K562 (cell line): ENCODE measurements around the gene NRN1. TPM values are rescaled to one million over a fixed set of nuclear protein-coding genes. Genes with fewer than 3 reads are reported as not detected.
A peak's percentile ranks its signal among the peaks of the same experiment; 100 is the strongest.

Source experiments
- ATAC-seq: fragments of 200-7000 bp; cut with Tn5 transposase; 3 replicates; pipeline ENCODE4 v1.9.1; 2020; ENCODE audit warnings: moderate library complexity
- BruUV-seq: library from RNA; stranded (reverse); fragments of 400-500 nt; replicated peaks from 2 replicates; lab custom pipeline; 2021; lab: Mats Ljungman, UMichigan
- CTCF ChIA-PET: fragments of 300-600 bp; formaldehyde crosslinking; extraction: SDS; loops from one replicate; lab custom pipeline; 2021; ENCODE audit warnings: low intra/inter-chr PET ratio; lab: Yijun Ruan, JAX
- POLR2A ChIA-PET: fragments of 300-600, 350-650 bp; sonication (Branson Sonifier 250); formaldehyde crosslinking; extraction: SDS; loops from one replicate; lab custom pipeline; 2021; ENCODE audit warnings: antibody characterized with exemption, inconsistent platforms; lab: Yijun Ruan, JAX
- DNase-seq, 4 experiments: peaks; one replicate each; pipeline versions ENCODE4 v3.0.0 to v3.0.0-alpha.2; 2011 to 2018; ENCODE audit warnings: low spot score in 3 of 4, mixed read lengths in 3 of 4; ENCODE audit errors: extremely low read depth in 1 of 4
- FAIRE-seq: peaks from 2 replicates; lab custom pipeline; 2011; peaks lifted over from hg19 to GRCh38; lab: Jason Lieb, UNC
- H2AFZ ChIP-seq: 2 replicates; pipeline ENCODE4 v1.6.0; 2011; ENCODE audit warnings: low read depth, low read length, control low read depth, inconsistent platforms
- H3K27ac ChIP-seq: fragments of 200-600 bp; 3 replicates; pipeline ENCODE4 v1.8.0; 2011; ENCODE audit warnings: low read depth, mild to moderate bottlenecking, control low read depth, inconsistent platforms, low read length, moderate library complexity, mixed read lengths; ENCODE audit errors: extremely low read depth
- H3K27me3 ChIP-seq, 2 experiments: fragments of 300-600 bp in 1 of 2; 2 replicates in 1 of 2; 3 replicates in 1 of 2; pipeline versions ENCODE4 v1.6.0 to v1.8.0; 2011; ENCODE audit warnings: inconsistent platforms in 2 of 2, low read length in 2 of 2, mild to moderate bottlenecking in 1 of 2, mixed read lengths in 1 of 2, moderate library complexity in 1 of 2; ENCODE audit not compliant: control insufficient read depth in 2 of 2, insufficient read depth in 2 of 2
- H3K36me3 ChIP-seq: fragments of 300-600 bp; 3 replicates; pipeline ENCODE4 v1.8.0; 2011; ENCODE audit warnings: mild to moderate bottlenecking, low read length, inconsistent platforms; ENCODE audit not compliant: control insufficient read depth, insufficient read depth
- H3K4me1 ChIP-seq, 2 experiments: fragments of 200-600 bp in 1 of 2; replicated peaks in 1 of 2; 2 replicates in 1 of 2; 3 replicates in 1 of 2; pipeline versions ENCODE4 v1.5.1 to v1.8.0; 2011; ENCODE audit warnings: inconsistent platforms in 2 of 2, low read length in 2 of 2, mild to moderate bottlenecking in 1 of 2, mixed read lengths in 1 of 2, moderate library complexity in 1 of 2; ENCODE audit not compliant: control insufficient read depth in 2 of 2, insufficient read depth in 2 of 2
- H3K4me2 ChIP-seq: 2 replicates; pipeline ENCODE4 v1.6.1; 2011; ENCODE audit warnings: low read length, control low read depth, inconsistent platforms, mixed read lengths; ENCODE audit not compliant: insufficient read depth
- H3K4me3 ChIP-seq: fragments of 200-600 bp; sonication (generic), shearing (Covaris generic); 2 replicates; pipeline ENCODE4 v1.5.1; 2016; ENCODE audit warnings: control low read depth, inconsistent platforms
- H3K79me2 ChIP-seq: fragments of 200-600 bp; 3 replicates; pipeline ENCODE4 v1.8.0; 2011; ENCODE audit warnings: low read length, inconsistent platforms; ENCODE audit not compliant: control insufficient read depth, insufficient read depth
- H3K9ac ChIP-seq, 2 experiments: 2 replicates each; pipeline versions ENCODE4 v1.6.0 to v1.6.1; 2011; ENCODE audit warnings: low read depth in 2 of 2, low read length in 2 of 2, control low read depth in 1 of 2, inconsistent platforms in 1 of 2, mild to moderate bottlenecking in 1 of 2, mixed read lengths in 1 of 2; ENCODE audit not compliant: insufficient read depth in 1 of 2
- H3K9me1 ChIP-seq: one replicate; pipeline ENCODE4 v1.6.0; 2011; ENCODE audit warnings: inconsistent platforms, mild to moderate bottlenecking, low read length, moderate library complexity; ENCODE audit not compliant: control insufficient read depth, insufficient read depth
- H3K9me3 ChIP-seq: replicated peaks from 2 replicates; pipeline ENCODE4 v1.5.1; 2011; ENCODE audit warnings: low read depth, low read length, inconsistent platforms; ENCODE audit not compliant: control insufficient read depth, insufficient read depth
- H4K20me1 ChIP-seq: replicated peaks from 2 replicates; pipeline ENCODE4 v1.6.1; 2011; ENCODE audit warnings: low read length, inconsistent platforms, mixed read lengths; ENCODE audit not compliant: control insufficient read depth, insufficient read depth
- BRD9 ChIP-seq: fragments of 450-650 bp; IDR thresholded peaks from 2 replicates; pipeline ENCODE4 v1.6.1; 2018; ENCODE audit warnings: low read depth; ENCODE audit not compliant: partially characterized antibody
- CXXC5 ChIP-seq: fragments of 250-450 bp; sonication (Bioruptor Pico); IDR thresholded peaks from 2 replicates; pipeline ENCODE4 v1.8.0; 2022; ENCODE audit warnings: inconsistent platforms, mild to moderate bottlenecking, moderate library complexity
- ESRRA ChIP-seq: fragments of 450-650 bp; IDR thresholded peaks from 2 replicates; pipeline ENCODE4 v1.6.1; 2014; ENCODE audit warnings: low read depth, mild to moderate bottlenecking, moderate library complexity, borderline replicate concordance
- FOXK2 ChIP-seq, 2 experiments: fragments of 450-650 bp; IDR thresholded peaks in 1 of 2; conservative IDR thresholded peaks in 1 of 2; 2 replicates each; pipeline ENCODE4 v1.6.1; 2016; ENCODE audit warnings: low read depth in 2 of 2, mild to moderate bottlenecking in 1 of 2
- KLF6 ChIP-seq: fragments of 250-450 bp; sonication (Bioruptor Pico); IDR thresholded peaks from 2 replicates; pipeline ENCODE4 v1.4.0; 2020; ENCODE audit warnings: mild to moderate bottlenecking, moderate library complexity, borderline replicate concordance
- NFIX ChIP-seq: fragments of 250-450 bp; sonication (Bioruptor Pico); IDR thresholded peaks from 2 replicates; pipeline ENCODE4 v1.4.0; 2020; ENCODE audit warnings: low read depth, mild to moderate bottlenecking, moderate library complexity
- OTX1 ChIP-seq: fragments of 450-650 bp; formaldehyde crosslinking; IDR thresholded peaks from 2 replicates; pipeline ENCODE4 v1.4.0; 2022; ENCODE audit warnings: mild to moderate bottlenecking
- RAD21 ChIP-seq, 2 experiments: fragments of 250-450 bp in 1 of 2; fragments of 450-650 bp in 1 of 2; sonication (Bioruptor Pico) in 1 of 2; formaldehyde crosslinking in 1 of 2; IDR thresholded peaks in 1 of 2; conservative IDR thresholded peaks in 1 of 2; 2 replicates each; pipeline versions ENCODE4 v1.4.0 to v1.8.0; 2020 to 2022; ENCODE audit warnings: mild to moderate bottlenecking in 2 of 2, moderate library complexity in 1 of 2
- SOX6 ChIP-seq: fragments of 450-650 bp; IDR thresholded peaks from 2 replicates; pipeline ENCODE4 v1.6.1; 2014; ENCODE audit warnings: mild to moderate bottlenecking
- TAF9B ChIP-seq: fragments of 450-650 bp; IDR thresholded peaks from 2 replicates; pipeline ENCODE4 v1.6.1; 2018; ENCODE audit warnings: mild to moderate bottlenecking; ENCODE audit not compliant: partially characterized antibody
- XRCC5 ChIP-seq: fragments of 200-400 bp; formaldehyde crosslinking; IDR thresholded peaks from 2 replicates; pipeline ENCODE4 v1.6.1; 2017; ENCODE audit warnings: low read depth, mild to moderate bottlenecking, low read length
- WGBS: fragments of 100-300 bp; shearing (Covaris generic); methylation state at CpG from one replicate; pipeline ENCODE4 v1.1.6; 2016; ENCODE audit warnings: low coverage, mixed read lengths; ENCODE audit not compliant: insufficient coverage; ENCODE audit errors: missing lambda C conversion rate; 5-methylcytosine and 5-hydroxymethylcytosine counted together
- in situ Hi-C: fragments of 300-500 bp; cut with MboI; formaldehyde crosslinking; loops from 4 replicates; pipeline ENCODE4 v1.15.0; 2018; ENCODE audit warnings: inconsistent platforms, mixed read lengths
- intact Hi-C: fragments of 100-400 bp; cut with micrococcal nuclease; formaldehyde crosslinking; loops from 2 replicates; pipeline ENCODE4 v1.14.2; 2022
- polyA plus RNA-seq, 8 experiments: library from polyadenylated mRNA; depleted of rRNA in 4 of 8; stranded (reverse) in 5 of 8; unstranded in 3 of 8; fragments of >200 nt; fragmentation: Nextera tagmentation in 2 of 8; fragmentation: Illumina TruSeq in 1 of 8; extraction: Ambion mirVana in 2 of 8; extraction: Trizol in 1 of 8; gene quantifications; 2 replicates each; pipeline versions ENCODE4 v1.2.1 to v1.2.3, GENCODE V29; 2011 to 2014; ENCODE audit warnings: inconsistent platforms in 1 of 8, missing spikeins in 1 of 8
- total RNA-seq, 7 experiments: library from RNA; depleted of rRNA in 6 of 7; stranded (reverse); fragments of >200 nt in 6 of 7; fragmentation: Illumina TruSeq in 2 of 7; extraction: Trizol in 2 of 7; gene quantifications; 2 replicates each; pipeline versions ENCODE4 v1.2.1 to v1.2.3, GENCODE V29; 2011 to 2021; ENCODE audit warnings: low replicate concordance in 1 of 7
- TF ChIP-seq, protein P1 (sequence below), 3 experiments: IDR thresholded peaks in 2 of 3; conservative IDR thresholded peaks in 1 of 3; 2 replicates each; pipeline ENCODE4 v1.5.1; 2011 to 2012; ENCODE audit warnings: low read length in 3 of 3, mild to moderate bottlenecking in 3 of 3, control low read depth in 2 of 3, improper control_type of control experiment in 1 of 3, inconsistent platforms in 1 of 3, low read depth in 1 of 3, mixed read lengths in 1 of 3, moderate library complexity in 1 of 3; ENCODE audit not compliant: insufficient read depth in 2 of 3
- TF ChIP-seq, protein P2 (sequence below): fragments of 450-650 bp; IDR thresholded peaks from 2 replicates; pipeline ENCODE4 v1.6.1; 2016
- TF ChIP-seq, protein P3 (sequence below): IDR thresholded peaks from 2 replicates; pipeline ENCODE4 v1.6.1; 2014; ENCODE audit warnings: antibody characterized with exemption
- TF ChIP-seq, protein P4 (sequence below), 2 experiments: fragments of 250-450 bp in 1 of 2; fragments of 450-650 bp in 1 of 2; sonication (Bioruptor Pico) in 1 of 2; IDR thresholded peaks; 2 replicates each; pipeline versions ENCODE4 v1.6.1 to v1.8.0; 2016 to 2021; ENCODE audit warnings: mild to moderate bottlenecking in 2 of 2, moderate library complexity in 2 of 2, missing compliant biosample characterization in 1 of 2, missing genetic modification characterization in 1 of 2
- TF ChIP-seq, protein P5 (sequence below): fragments of 200-800 bp; sonication (Bioruptor generic); IDR thresholded peaks from 2 replicates; pipeline ENCODE4 v1.6.1; 2017; ENCODE audit warnings: missing genetic modification characterization, missing compliant biosample characterization

NRN1 gene
- total and polyA plus RNA-seq, 9 of the 15 experiments (the other 6 are each of a cell fraction or from before 2014, with no cell fraction given): not detected

DNA sequence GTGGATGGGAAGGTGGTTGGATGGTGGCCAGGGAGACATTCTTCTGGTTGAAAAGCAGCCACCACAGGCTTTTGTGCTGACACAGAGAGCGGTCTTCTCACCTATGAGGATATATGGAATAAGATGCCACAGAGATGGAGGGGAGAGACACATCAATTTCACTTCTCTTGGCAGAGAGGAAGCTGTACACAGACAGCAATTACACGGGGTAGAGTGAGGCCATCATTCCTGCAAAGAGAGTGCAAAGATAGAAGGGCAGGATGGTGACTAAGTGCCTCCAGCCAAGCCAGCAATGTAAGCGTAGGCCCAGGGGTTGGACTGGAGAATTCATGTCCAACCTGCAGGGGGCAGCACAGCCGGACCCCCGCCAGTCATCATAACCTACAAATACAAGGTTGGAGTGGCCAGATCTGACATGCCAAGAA, 56.4 kb downstream of the NRN1 start:
- no peak overlapping the region for H3K4me3 ChIP-seq
- ATAC-seq: peak; percentile 96
- DNase-seq: peak; percentile 47 to 62 (median 56)
- no peak overlapping the region for H2AFZ ChIP-seq
- H3K79me2 ChIP-seq: no peaks in the 10 kb centered on the region
- H3K4me2 ChIP-seq: no peak overlapping the region
- CTCF ChIA-PET: no interaction called here
- no peaks in the 10 kb centered on the region for H3K27me3 ChIP-seq
- no peak overlapping the region for H3K27ac ChIP-seq
- intact Hi-C loops (loop anchor here (10.0 kb wide), 1 partner anchor 184 kb away; no protein-coding TSS in a partner anchor), in situ Hi-C loops (no loop called here)
- no peaks in the 10 kb centered on the region for H3K9me3 ChIP-seq
- FAIRE-seq: peak; percentile 75
- H3K9me1 ChIP-seq: no peaks in the 10 kb centered on the region
- H3K9ac ChIP-seq: no peak overlapping the region
- no TSS peak for BruUV-seq
- no peaks in the 10 kb centered on the region for H3K36me3 ChIP-seq
- H3K4me1 ChIP-seq: no peaks in the 10 kb centered on the region
- POLR2A ChIA-PET: no interaction called here
- no peaks in the 10 kb centered on the region for H4K20me1 ChIP-seq
- 4% methylated on average over 5 of the region's 5 CpGs for WGBS
- TF ChIP-seq, protein P1, sequence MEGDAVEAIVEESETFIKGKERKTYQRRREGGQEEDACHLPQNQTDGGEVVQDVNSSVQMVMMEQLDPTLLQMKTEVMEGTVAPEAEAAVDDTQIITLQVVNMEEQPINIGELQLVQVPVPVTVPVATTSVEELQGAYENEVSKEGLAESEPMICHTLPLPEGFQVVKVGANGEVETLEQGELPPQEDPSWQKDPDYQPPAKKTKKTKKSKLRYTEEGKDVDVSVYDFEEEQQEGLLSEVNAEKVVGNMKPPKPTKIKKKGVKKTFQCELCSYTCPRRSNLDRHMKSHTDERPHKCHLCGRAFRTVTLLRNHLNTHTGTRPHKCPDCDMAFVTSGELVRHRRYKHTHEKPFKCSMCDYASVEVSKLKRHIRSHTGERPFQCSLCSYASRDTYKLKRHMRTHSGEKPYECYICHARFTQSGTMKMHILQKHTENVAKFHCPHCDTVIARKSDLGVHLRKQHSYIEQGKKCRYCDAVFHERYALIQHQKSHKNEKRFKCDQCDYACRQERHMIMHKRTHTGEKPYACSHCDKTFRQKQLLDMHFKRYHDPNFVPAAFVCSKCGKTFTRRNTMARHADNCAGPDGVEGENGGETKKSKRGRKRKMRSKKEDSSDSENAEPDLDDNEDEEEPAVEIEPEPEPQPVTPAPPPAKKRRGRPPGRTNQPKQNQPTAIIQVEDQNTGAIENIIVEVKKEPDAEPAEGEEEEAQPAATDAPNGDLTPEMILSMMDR (IDR thresholded peaks at IDR 0.05 in 2 of 3, conservative IDR thresholded peaks at IDR 0.05 in 1 of 3; ENCODE audit: insufficient read depth in 2 of 3, low read depth in 1 of 3, low read length in 3 of 3): peak; percentile 58 to 80 (median 67)
- TF ChIP-seq BRD9 (no peak), NFIX (CRISPR knock-in tag) (no peak), KLF6 (no peak), TAF9B (no peak), FOXK2 (conservative IDR thresholded peaks at IDR 0.05 in 1 of 2, IDR thresholded peaks at IDR 0.05 in 1 of 2; ENCODE audit: low read depth in 2 of 2) (no peak), CXXC5 (no peak), RAD21 (CRISPR knock-in tag; conservative IDR thresholded peaks at IDR 0.05 in 1 of 2, IDR thresholded peaks at IDR 0.05 in 1 of 2) (peak in 1 of 2 experiments; percentile 25; a peak in 1 of 4 replicates), XRCC5 (no peak), ESRRA (no peak), OTX1 (CRISPR knock-in tag) (no peak), SOX6 (no peak)
- TF ChIP-seq, protein P2, sequence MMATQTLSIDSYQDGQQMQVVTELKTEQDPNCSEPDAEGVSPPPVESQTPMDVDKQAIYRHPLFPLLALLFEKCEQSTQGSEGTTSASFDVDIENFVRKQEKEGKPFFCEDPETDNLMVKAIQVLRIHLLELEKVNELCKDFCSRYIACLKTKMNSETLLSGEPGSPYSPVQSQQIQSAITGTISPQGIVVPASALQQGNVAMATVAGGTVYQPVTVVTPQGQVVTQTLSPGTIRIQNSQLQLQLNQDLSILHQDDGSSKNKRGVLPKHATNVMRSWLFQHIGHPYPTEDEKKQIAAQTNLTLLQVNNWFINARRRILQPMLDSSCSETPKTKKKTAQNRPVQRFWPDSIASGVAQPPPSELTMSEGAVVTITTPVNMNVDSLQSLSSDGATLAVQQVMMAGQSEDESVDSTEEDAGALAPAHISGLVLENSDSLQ: peak; percentile 14; the same call in 1 of the 2 replicates
- TF ChIP-seq, protein P3, sequence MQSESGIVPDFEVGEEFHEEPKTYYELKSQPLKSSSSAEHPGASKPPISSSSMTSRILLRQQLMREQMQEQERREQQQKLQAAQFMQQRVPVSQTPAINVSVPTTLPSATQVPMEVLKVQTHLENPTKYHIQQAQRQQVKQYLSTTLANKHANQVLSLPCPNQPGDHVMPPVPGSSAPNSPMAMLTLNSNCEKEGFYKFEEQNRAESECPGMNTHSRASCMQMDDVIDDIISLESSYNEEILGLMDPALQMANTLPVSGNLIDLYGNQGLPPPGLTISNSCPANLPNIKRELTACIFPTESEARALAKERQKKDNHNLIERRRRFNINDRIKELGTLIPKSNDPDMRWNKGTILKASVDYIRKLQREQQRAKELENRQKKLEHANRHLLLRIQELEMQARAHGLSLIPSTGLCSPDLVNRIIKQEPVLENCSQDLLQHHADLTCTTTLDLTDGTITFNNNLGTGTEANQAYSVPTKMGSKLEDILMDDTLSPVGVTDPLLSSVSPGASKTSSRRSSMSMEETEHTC: no peak
- TF ChIP-seq, protein P4, sequence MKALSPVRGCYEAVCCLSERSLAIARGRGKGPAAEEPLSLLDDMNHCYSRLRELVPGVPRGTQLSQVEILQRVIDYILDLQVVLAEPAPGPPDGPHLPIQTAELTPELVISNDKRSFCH (CRISPR knock-in tag; IDR thresholded peaks at IDR 0.05): no peak
- TF ChIP-seq, protein P4 (tag; IDR thresholded peaks at IDR 0.05): no peak
- TF ChIP-seq, protein P5, sequence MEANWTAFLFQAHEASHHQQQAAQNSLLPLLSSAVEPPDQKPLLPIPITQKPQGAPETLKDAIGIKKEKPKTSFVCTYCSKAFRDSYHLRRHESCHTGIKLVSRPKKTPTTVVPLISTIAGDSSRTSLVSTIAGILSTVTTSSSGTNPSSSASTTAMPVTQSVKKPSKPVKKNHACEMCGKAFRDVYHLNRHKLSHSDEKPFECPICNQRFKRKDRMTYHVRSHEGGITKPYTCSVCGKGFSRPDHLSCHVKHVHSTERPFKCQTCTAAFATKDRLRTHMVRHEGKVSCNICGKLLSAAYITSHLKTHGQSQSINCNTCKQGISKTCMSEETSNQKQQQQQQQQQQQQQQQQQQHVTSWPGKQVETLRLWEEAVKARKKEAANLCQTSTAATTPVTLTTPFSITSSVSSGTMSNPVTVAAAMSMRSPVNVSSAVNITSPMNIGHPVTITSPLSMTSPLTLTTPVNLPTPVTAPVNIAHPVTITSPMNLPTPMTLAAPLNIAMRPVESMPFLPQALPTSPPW: no peak
